NK-92 (cell line): ENCODE data around the gene VRK3.
A peak's percentile ranks its signal among the peaks of the same experiment; 100 is the strongest.

Source experiments
- DNase-seq: peaks from one replicate; lab custom pipeline; 2025; ENCODE audit not compliant: unreplicated experiment; lab: John Stamatoyannopoulos, UW

Gene VRK3

GRCh38 chr19:50030937-50031336 lies 5.8 kb upstream of the VRK3 start:
- DNase-seq: no peak

GRCh38 chr19:50030225-50030624 lies 5.1 kb upstream of the VRK3 start:
- no peak for DNase-seq

- no peak for DNase-seq
Observed at GRCh38 chr19:50026550-50026906, 1.4 kb upstream of the VRK3 start.

GRCh38 chr19:50025794-50026549 lies 800 bp upstream of the VRK3 start, which contains the start of gene ZNF473:
TSS of gene ZNF473 (plus strand) at chr19:50026005. CDS start at chr19:50031083, 5,078 bp downstream.
- peak; percentile 67 for DNase-seq

GRCh38 chr19:50024719-50025021 lies 502 bp downstream of the VRK3 start:
- DNase-seq: no peak

- DNase-seq: no peak
Observed at GRCh38 chr19:50022823-50023222, 2.3 kb downstream of the VRK3 start.

- DNase-seq: no peak
Observed at GRCh38 chr19:50020481-50020880, 4.7 kb downstream of the VRK3 start.

- no peak for DNase-seq
Observed at GRCh38 chr19:50016225-50016807, 8.9 kb downstream of the VRK3 start.

GRCh38 chr19:50008532-50008931 lies 16.6 kb downstream of the VRK3 start:
- no peak for DNase-seq

- no peak for DNase-seq
Observed at GRCh38 chr19:50007947-50008346, 17.2 kb downstream of the VRK3 start.

- DNase-seq: no peak
Observed at GRCh38 chr19:50007170-50007569, 18.0 kb downstream of the VRK3 start.

GRCh38 chr19:50005428-50005827 lies 19.7 kb downstream of the VRK3 start:
- no peak for DNase-seq

- no peak for DNase-seq
Observed at GRCh38 chr19:50003810-50004419, 21.3 kb downstream of the VRK3 start.

- DNase-seq: no peak
Observed at GRCh38 chr19:50003254-50003788, 21.9 kb downstream of the VRK3 start.

- DNase-seq: no peak
Observed at GRCh38 chr19:50002386-50002960, 22.7 kb downstream of the VRK3 start.

- DNase-seq: no peak
Observed at GRCh38 chr19:50001775-50002174, 23.4 kb downstream of the VRK3 start.

GRCh38 chr19:50000841-50001557 lies 24.2 kb downstream of the VRK3 start:
- DNase-seq: no peak

- DNase-seq: no peak
Observed at GRCh38 chr19:50000038-50000840, 24.9 kb downstream of the VRK3 start.

- DNase-seq: no peak
Observed at GRCh38 chr19:49999371-50000010, 25.7 kb downstream of the VRK3 start.

GRCh38 chr19:49997709-49998108 lies 27.5 kb downstream of the VRK3 start:
- no peak for DNase-seq
